WTC11 (cell line): ENCODE results near the gene MAP1A. TPM values are rescaled to one million over a fixed set of nuclear protein-coding genes. Genes with fewer than 3 reads are reported as not detected.
A peak's percentile ranks its signal among the peaks of the same experiment; 100 is the strongest.

Experiments used
- ATAC-seq: fragments of 200-7000 bp; cut with Tn5 transposase; 2 replicates; pipeline ENCODE4 v1.10.0; 2021; ENCODE audit warnings: mild to moderate bottlenecking, moderate library complexity
- CTCF ChIA-PET: fragments of 300-600 bp; sonication (Branson Sonifier 250); formaldehyde crosslinking; loops from one replicate; lab custom pipeline; 2021; ENCODE audit warnings: antibody characterized with exemption; lab: Charles Lee
- POLR2A ChIA-PET: fragments of 350-600 bp; sonication (Branson Sonifier 250); formaldehyde crosslinking; loops from one replicate; lab custom pipeline; 2021; ENCODE audit warnings: antibody characterized with exemption; lab: Charles Lee
- DNase-seq: peaks from one replicate; pipeline ENCODE4 v3.0.0; 2021; ENCODE audit warnings: low spot score
- H3K27ac Mint-ChIP-seq: 2 replicates; pipeline ENCODE4 v1.8.0; 2021; ENCODE audit warnings: mixed read lengths
- H3K27me3 Mint-ChIP-seq: 2 replicates; pipeline ENCODE4 v1.8.0; 2021; ENCODE audit warnings: low read depth, mild to moderate bottlenecking, moderate library complexity, mixed read lengths
- H3K36me3 Mint-ChIP-seq: 2 replicates; pipeline ENCODE4 v1.8.0; 2021; ENCODE audit warnings: mixed read lengths
- H3K4me1 Mint-ChIP-seq: 2 replicates; pipeline ENCODE4 v1.8.0; 2022; ENCODE audit warnings: mixed read lengths
- H3K4me3 Mint-ChIP-seq: 2 replicates; pipeline ENCODE4 v1.8.0; 2021; ENCODE audit warnings: mild to moderate bottlenecking, moderate library complexity, mixed read lengths
- H3K9me3 Mint-ChIP-seq: 2 replicates; pipeline ENCODE4 v1.8.0; 2021; ENCODE audit warnings: mixed read lengths
- CREB1 ChIP-seq: sonication (generic); formaldehyde crosslinking; IDR thresholded peaks from 2 replicates; pipeline ENCODE4 v1.8.0; 2023; ENCODE audit warnings: mild to moderate bottlenecking, missing genetic modification reagents
- CREM ChIP-seq: sonication (generic); formaldehyde crosslinking; IDR thresholded peaks from 2 replicates; pipeline ENCODE4 v1.8.1; 2022; ENCODE audit warnings: mild to moderate bottlenecking, missing genetic modification reagents, moderate library complexity
- ELF4 ChIP-seq: sonication (generic); formaldehyde crosslinking; IDR thresholded peaks from 2 replicates; pipeline ENCODE4 v1.8.1; 2022; ENCODE audit warnings: low read depth, mild to moderate bottlenecking, moderate library complexity, missing genetic modification reagents
- ESRRA ChIP-seq: sonication (generic); formaldehyde crosslinking; IDR thresholded peaks from 2 replicates; pipeline ENCODE4 v1.8.1; 2022; ENCODE audit warnings: mild to moderate bottlenecking, missing genetic modification reagents, borderline replicate concordance
- ETV6 ChIP-seq: sonication (generic); formaldehyde crosslinking; IDR thresholded peaks from 2 replicates; pipeline ENCODE4 v1.8.1; 2022; ENCODE audit warnings: mild to moderate bottlenecking, missing genetic modification reagents
- FOXP1 ChIP-seq: sonication (generic); formaldehyde crosslinking; IDR thresholded peaks from 2 replicates; pipeline ENCODE4 v1.8.0; 2022; ENCODE audit warnings: missing genetic modification reagents, mild to moderate bottlenecking, moderate library complexity, borderline replicate concordance
- HMGA2 ChIP-seq: fragments of 250-450 bp; sonication (Bioruptor Pico); IDR thresholded peaks from 2 replicates; pipeline ENCODE4 v1.4.0; 2021; ENCODE audit warnings: mild to moderate bottlenecking, moderate library complexity
- NFATC4 ChIP-seq: fragments of 250-450 bp; sonication (Bioruptor Pico); IDR thresholded peaks from 2 replicates; pipeline ENCODE4 v1.9.0; 2021; ENCODE audit warnings: mild to moderate bottlenecking
- NFE2L1 ChIP-seq: sonication (generic); formaldehyde crosslinking; IDR thresholded peaks from 2 replicates; pipeline ENCODE4 v1.8.1; 2023; ENCODE audit warnings: missing genetic modification reagents
- NFYB ChIP-seq: sonication (generic); formaldehyde crosslinking; conservative IDR thresholded peaks from 2 replicates; pipeline ENCODE4 v1.8.0; 2022; ENCODE audit warnings: low read depth, missing genetic modification reagents
- NR1H2 ChIP-seq: sonication (generic); formaldehyde crosslinking; IDR thresholded peaks from 2 replicates; pipeline ENCODE4 v1.9.0; 2021; ENCODE audit warnings: mild to moderate bottlenecking, moderate library complexity, missing genetic modification reagents
- NR3C1 ChIP-seq: sonication (generic); formaldehyde crosslinking; conservative IDR thresholded peaks from 2 replicates; pipeline ENCODE4 v1.8.1; 2023; ENCODE audit warnings: low read depth, mild to moderate bottlenecking, missing genetic modification reagents
- OVOL2 ChIP-seq: fragments of 250-450 bp; sonication (Bioruptor Pico); IDR thresholded peaks from 2 replicates; pipeline ENCODE4 v1.9.0; 2021; ENCODE audit warnings: mild to moderate bottlenecking, borderline replicate concordance
- PRRX2 ChIP-seq: fragments of 250-450 bp; sonication (Bioruptor Pico); IDR thresholded peaks from 2 replicates; pipeline ENCODE4 v1.8.0; 2021; ENCODE audit warnings: mild to moderate bottlenecking
- RORB ChIP-seq: fragments of 250-450 bp; sonication (Bioruptor Pico); IDR thresholded peaks from 2 replicates; pipeline ENCODE4 v1.9.0; 2021; ENCODE audit warnings: mild to moderate bottlenecking
- SP1 ChIP-seq: sonication (generic); formaldehyde crosslinking; conservative IDR thresholded peaks from 2 replicates; pipeline ENCODE4 v1.8.1; 2022; ENCODE audit warnings: missing genetic modification reagents
- ZBTB21 ChIP-seq: sonication (generic); formaldehyde crosslinking; IDR thresholded peaks from 2 replicates; pipeline ENCODE4 v1.8.1; 2023; ENCODE audit warnings: mild to moderate bottlenecking, missing genetic modification reagents, borderline replicate concordance
- ZNF138 ChIP-seq: sonication (generic); formaldehyde crosslinking; conservative IDR thresholded peaks from 2 replicates; pipeline ENCODE4 v1.8.1; 2022; ENCODE audit warnings: mild to moderate bottlenecking, moderate library complexity, missing genetic modification reagents
- ZNF423 ChIP-seq: fragments of 250-450 bp; sonication (Bioruptor Pico); IDR thresholded peaks from 2 replicates; pipeline ENCODE4 v2.1.2; 2022; ENCODE audit warnings: mild to moderate bottlenecking, moderate library complexity
- total RNA-seq: library from RNA; stranded (reverse); gene quantifications from 3 replicates; pipeline ENCODE4 v1.2.3, GENCODE V29; 2021
- TF ChIP-seq, protein P1 (sequence below): fragments of 250-450 bp; sonication (Bioruptor Pico); IDR thresholded peaks from 2 replicates; pipeline ENCODE4 v1.9.0; 2021; ENCODE audit warnings: mild to moderate bottlenecking, borderline replicate concordance
- TF ChIP-seq, protein P2 (sequence below): sonication (generic); formaldehyde crosslinking; IDR thresholded peaks from 2 replicates; pipeline ENCODE4 v1.8.0; 2023; ENCODE audit warnings: mild to moderate bottlenecking, missing genetic modification reagents
- TF ChIP-seq, protein P3 (sequence below): sonication (generic); formaldehyde crosslinking; IDR thresholded peaks from 2 replicates; pipeline ENCODE4 v1.8.0; 2022; ENCODE audit warnings: mild to moderate bottlenecking, missing genetic modification reagents
- TF ChIP-seq, protein P4 (sequence below): sonication (generic); formaldehyde crosslinking; IDR thresholded peaks from 2 replicates; pipeline ENCODE4 v1.8.1; 2022; ENCODE audit warnings: low read depth, missing genetic modification reagents, borderline replicate concordance

MAP1A gene
- total RNA-seq, 1 experiment from 2014 or later = 2.2 TPM

DNA sequence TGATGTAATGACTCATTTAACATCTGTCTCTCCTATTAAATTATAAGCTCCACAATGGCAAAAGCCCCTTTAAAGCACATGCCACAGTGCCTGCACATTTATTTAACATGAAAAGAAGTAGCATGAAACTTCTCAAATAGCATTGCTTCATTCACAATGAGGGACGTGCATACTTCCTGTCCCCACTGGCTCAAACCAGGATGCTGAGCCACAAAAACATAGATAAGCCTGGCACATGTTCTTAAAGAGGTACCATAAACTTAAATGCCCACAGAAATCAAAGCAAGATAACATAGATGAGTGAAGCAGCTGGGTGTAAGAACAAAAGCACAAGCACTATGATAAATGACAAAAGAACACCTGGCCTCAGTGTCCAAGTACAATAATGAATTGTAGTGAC is 28.2 kb upstream of the MAP1A start:
- no peaks in the 10 kb centered on the region for H3K27me3 Mint-ChIP-seq
- H3K36me3 Mint-ChIP-seq = peaks cover 59% of the 10 kb centered on the region
- ATAC-seq = no peak
- no peak overlapping the region for H3K4me3 Mint-ChIP-seq
- no peak for DNase-seq
- ChIA-PET CTCF (interaction anchor here (2.7 kb wide), 1 partner anchor 22 kb away, joined by 10 read pairs; no protein-coding TSS in a partner anchor), POLR2A (no interaction called here)
- H3K9me3 Mint-ChIP-seq = no peaks in the 10 kb centered on the region
- H3K27ac Mint-ChIP-seq = no peak overlapping the region
- H3K4me1 Mint-ChIP-seq = peaks cover 28% of the 10 kb centered on the region
- TF ChIP-seq NR1H2 (no peak), NFATC4 (CRISPR knock-in tag) (no peak), ELF4 (CRISPR knock-in tag) (no peak), NR3C1 (CRISPR knock-in tag) (no peak), OVOL2 (CRISPR knock-in tag) (no peak)
- TF ChIP-seq, protein P1, sequence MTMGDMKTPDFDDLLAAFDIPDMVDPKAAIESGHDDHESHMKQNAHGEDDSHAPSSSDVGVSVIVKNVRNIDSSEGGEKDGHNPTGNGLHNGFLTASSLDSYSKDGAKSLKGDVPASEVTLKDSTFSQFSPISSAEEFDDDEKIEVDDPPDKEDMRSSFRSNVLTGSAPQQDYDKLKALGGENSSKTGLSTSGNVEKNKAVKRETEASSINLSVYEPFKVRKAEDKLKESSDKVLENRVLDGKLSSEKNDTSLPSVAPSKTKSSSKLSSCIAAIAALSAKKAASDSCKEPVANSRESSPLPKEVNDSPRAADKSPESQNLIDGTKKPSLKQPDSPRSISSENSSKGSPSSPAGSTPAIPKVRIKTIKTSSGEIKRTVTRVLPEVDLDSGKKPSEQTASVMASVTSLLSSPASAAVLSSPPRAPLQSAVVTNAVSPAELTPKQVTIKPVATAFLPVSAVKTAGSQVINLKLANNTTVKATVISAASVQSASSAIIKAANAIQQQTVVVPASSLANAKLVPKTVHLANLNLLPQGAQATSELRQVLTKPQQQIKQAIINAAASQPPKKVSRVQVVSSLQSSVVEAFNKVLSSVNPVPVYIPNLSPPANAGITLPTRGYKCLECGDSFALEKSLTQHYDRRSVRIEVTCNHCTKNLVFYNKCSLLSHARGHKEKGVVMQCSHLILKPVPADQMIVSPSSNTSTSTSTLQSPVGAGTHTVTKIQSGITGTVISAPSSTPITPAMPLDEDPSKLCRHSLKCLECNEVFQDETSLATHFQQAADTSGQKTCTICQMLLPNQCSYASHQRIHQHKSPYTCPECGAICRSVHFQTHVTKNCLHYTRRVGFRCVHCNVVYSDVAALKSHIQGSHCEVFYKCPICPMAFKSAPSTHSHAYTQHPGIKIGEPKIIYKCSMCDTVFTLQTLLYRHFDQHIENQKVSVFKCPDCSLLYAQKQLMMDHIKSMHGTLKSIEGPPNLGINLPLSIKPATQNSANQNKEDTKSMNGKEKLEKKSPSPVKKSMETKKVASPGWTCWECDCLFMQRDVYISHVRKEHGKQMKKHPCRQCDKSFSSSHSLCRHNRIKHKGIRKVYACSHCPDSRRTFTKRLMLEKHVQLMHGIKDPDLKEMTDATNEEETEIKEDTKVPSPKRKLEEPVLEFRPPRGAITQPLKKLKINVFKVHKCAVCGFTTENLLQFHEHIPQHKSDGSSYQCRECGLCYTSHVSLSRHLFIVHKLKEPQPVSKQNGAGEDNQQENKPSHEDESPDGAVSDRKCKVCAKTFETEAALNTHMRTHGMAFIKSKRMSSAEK = no peak

DNA sequence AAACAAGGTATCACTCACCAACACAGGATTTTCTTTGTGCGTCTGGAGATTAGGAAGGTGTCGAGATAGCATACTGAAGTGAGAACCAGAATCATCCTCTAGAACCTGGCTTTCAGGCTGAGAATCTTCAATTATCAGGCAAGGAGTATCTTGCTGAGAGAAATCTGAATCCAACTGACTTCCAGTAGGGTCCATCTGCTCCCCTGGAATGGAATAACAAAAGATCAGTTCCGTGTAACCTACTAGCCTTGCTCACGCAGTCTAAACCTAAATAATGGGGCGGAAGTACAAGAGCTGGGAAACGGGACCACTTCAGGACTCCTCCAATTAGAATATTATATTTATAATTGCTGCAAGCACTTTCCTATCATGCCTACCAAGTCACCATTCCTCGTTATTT is 25.1 kb upstream of the MAP1A start:
- ChIA-PET POLR2A (interaction anchor here (2.0 kb wide), 1 partner anchor 18 kb away, joined by 19 read pairs; no protein-coding TSS in a partner anchor), CTCF (interaction anchor here (1.4 to 5.6 kb wide), 3 partner anchors 19 to 25 kb away, joined by 4 to 80 read pairs (median 30); partner anchors contain the start of gene MAP1A)
- peaks cover 32% of the 10 kb centered on the region for H3K4me1 Mint-ChIP-seq
- H3K36me3 Mint-ChIP-seq = peaks cover 41% of the 10 kb centered on the region
- peak; percentile 40 for ATAC-seq
- DNase-seq = no peak
- H3K27ac Mint-ChIP-seq = peak overlapping the region; percentile 100
- no peaks in the 10 kb centered on the region for H3K27me3 Mint-ChIP-seq
- peak overlapping the region; percentile 95 for H3K4me3 Mint-ChIP-seq
- no peak for TF ChIP-seq CREB1 (CRISPR knock-in tag)
- TF ChIP-seq NFE2L1 = 0 out of 2 replicates have a peak, but pooled peaks have one; percentile 25
- TF ChIP-seq ETV6 (CRISPR knock-in tag) = 0 out of 2 replicates have a peak, but pooled peaks have one; percentile 51
- peak; percentile 51; the same call in 1 of the 2 replicates for TF ChIP-seq ZNF423 (CRISPR knock-in tag)
- no peaks in the 10 kb centered on the region for H3K9me3 Mint-ChIP-seq

DNA sequence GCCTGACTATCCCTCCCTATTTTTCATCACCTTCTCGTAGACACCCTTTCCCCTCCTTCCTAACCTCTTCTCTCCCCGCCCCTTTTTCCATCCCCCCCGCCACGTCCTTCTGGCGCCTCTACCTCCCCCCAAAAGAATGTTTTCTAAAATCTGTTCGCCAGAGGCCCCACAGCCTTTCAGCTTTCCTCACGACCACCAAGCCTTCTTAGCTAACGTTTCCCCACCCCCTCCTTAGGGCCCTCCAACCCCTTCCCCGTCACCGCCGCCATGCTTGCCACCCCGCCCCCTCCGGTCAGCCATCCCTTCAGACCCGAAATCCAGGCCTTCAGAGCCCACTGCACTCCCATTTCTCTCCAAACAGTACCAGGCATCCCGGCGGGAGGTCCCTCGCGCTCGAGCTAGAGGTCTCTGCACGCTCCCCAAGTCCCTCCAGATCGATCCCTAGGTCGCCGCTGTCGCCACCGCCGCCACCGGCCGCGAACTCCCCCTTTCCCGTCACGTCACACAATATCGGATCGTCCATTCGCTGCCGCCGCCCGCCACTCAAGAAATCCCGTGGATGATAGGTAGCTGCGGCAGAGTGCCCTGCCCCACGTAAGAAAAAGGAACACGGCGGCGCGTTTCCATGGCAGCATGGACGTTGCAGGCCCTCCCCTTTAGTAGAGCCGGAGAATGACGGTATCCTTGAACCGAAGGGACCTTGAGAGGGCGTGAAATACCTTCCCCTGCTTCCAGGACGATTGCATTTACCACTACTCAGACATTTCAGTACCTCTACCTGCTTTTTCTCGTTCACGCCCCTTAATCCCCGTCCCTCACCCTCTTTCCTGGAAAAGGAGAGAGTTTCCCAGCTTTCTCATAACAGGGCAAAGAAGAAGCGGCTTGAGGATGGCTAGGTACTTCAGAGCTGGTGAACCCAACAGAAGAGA is 24.5 kb upstream of the MAP1A start, which contains the start of gene TP53BP1:
Gene TP53BP1, minus strand, starts transcription at position 484 of the 929 bp plus-strand sequence. Its CDS starts 113 bp downstream, at position 371.
- CTCF ChIA-PET = interaction anchor here (0.7 to 5.6 kb wide), 7 partner anchors 12 to 284 kb away, joined by 3 to 80 read pairs (median 4); partner anchors contain the start of genes ELL3 and MAP1A
- Mint-ChIP-seq H3K27ac (peak within 1 kb of the TSS; percentile 100), H3K9me3 (no peaks in the 10 kb centered on the region), H3K27me3 (no peaks in the 10 kb centered on the region), H3K4me1 (peaks cover 32% of the 10 kb centered on the region), H3K4me3 (peak within 1 kb of the TSS; percentile 95), H3K36me3 (peaks cover 36% of the 10 kb centered on the region)
- POLR2A ChIA-PET = interaction anchor here (0.6 to 2.0 kb wide), 4 partner anchors 11 to 348 kb away, joined by 3 to 19 read pairs (median 4); no protein-coding TSS in a partner anchor
- ATAC-seq (peak; percentile 97), DNase-seq (peak; percentile 97)
- TF ChIP-seq ZNF138 = no peak
- TF ChIP-seq, protein P2, sequence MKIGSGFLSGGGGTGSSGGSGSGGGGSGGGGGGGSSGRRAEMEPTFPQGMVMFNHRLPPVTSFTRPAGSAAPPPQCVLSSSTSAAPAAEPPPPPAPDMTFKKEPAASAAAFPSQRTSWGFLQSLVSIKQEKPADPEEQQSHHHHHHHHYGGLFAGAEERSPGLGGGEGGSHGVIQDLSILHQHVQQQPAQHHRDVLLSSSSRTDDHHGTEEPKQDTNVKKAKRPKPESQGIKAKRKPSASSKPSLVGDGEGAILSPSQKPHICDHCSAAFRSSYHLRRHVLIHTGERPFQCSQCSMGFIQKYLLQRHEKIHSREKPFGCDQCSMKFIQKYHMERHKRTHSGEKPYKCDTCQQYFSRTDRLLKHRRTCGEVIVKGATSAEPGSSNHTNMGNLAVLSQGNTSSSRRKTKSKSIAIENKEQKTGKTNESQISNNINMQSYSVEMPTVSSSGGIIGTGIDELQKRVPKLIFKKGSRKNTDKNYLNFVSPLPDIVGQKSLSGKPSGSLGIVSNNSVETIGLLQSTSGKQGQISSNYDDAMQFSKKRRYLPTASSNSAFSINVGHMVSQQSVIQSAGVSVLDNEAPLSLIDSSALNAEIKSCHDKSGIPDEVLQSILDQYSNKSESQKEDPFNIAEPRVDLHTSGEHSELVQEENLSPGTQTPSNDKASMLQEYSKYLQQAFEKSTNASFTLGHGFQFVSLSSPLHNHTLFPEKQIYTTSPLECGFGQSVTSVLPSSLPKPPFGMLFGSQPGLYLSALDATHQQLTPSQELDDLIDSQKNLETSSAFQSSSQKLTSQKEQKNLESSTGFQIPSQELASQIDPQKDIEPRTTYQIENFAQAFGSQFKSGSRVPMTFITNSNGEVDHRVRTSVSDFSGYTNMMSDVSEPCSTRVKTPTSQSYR = no peak
- TF ChIP-seq HMGA2 (CRISPR knock-in tag) = no peak
- peak; percentile 87 for TF ChIP-seq NFYB
- TF ChIP-seq PRRX2 (CRISPR knock-in tag) = no peak
- TF ChIP-seq ESRRA (CRISPR knock-in tag) = no peak
- 0 out of 2 replicates have a peak, but pooled peaks have one; percentile 8 for TF ChIP-seq NFE2L1
- peak; percentile 28; the same call in 1 of the 2 replicates for TF ChIP-seq SP1 (CRISPR knock-in tag)
- no peak for TF ChIP-seq FOXP1 (CRISPR knock-in tag)
- no peak for TF ChIP-seq NR3C1 (CRISPR knock-in tag)
- peak; percentile 91 for TF ChIP-seq CREM
- TF ChIP-seq, protein P3, sequence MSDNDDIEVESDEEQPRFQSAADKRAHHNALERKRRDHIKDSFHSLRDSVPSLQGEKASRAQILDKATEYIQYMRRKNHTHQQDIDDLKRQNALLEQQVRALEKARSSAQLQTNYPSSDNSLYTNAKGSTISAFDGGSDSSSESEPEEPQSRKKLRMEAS (CRISPR knock-in tag) = 0 out of 2 replicates have a peak, but pooled peaks have one; percentile 17
- no peak for TF ChIP-seq ZBTB21 (CRISPR knock-in tag)
- TF ChIP-seq RORB (CRISPR knock-in tag) = no peak
- TF ChIP-seq, protein P4, sequence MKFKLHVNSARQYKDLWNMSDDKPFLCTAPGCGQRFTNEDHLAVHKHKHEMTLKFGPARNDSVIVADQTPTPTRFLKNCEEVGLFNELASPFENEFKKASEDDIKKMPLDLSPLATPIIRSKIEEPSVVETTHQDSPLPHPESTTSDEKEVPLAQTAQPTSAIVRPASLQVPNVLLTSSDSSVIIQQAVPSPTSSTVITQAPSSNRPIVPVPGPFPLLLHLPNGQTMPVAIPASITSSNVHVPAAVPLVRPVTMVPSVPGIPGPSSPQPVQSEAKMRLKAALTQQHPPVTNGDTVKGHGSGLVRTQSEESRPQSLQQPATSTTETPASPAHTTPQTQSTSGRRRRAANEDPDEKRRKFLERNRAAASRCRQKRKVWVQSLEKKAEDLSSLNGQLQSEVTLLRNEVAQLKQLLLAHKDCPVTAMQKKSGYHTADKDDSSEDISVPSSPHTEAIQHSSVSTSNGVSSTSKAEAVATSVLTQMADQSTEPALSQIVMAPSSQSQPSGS (CRISPR knock-in tag) = no peak
